MM.1S (cell line): ENCODE data around the gene STRA6.

Source experiments
- EZH2phosphoT487 ChIP-seq: fragments of 300-600 bp; sonication (generic); IDR thresholded peaks from 2 replicates; pipeline ENCODE4 v1.6.1; 2018; ENCODE audit warnings: antibody characterized with exemption, low read length
- TF ChIP-seq, protein P1 (sequence below): fragments of 300-600 bp; sonication (generic); IDR thresholded peaks from 2 replicates; pipeline ENCODE4 v1.5.1; 2016; ENCODE audit warnings: antibody characterized with exemption, low read length, mixed read lengths

DNA sequence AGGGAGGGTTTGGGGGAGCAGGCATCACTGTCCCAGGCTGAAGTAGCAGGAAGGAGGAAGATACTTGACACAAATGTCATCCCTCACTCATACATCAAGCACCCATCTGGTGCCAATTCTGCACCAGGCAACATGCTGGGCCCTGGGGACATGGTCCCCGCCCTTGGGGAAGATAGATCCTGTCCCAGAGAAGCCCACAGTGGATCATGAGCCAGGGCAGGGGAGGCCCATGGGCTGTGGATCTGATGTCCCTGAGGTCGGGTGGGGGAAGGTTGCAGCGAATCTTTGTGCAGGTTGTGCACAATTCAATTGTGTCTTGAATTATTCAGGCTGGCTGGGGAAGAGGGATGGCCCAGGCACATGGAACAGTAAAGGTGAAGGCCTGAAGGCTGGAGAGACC, 27.1 kb upstream of the STRA6 start:
- TF ChIP-seq, protein P1, sequence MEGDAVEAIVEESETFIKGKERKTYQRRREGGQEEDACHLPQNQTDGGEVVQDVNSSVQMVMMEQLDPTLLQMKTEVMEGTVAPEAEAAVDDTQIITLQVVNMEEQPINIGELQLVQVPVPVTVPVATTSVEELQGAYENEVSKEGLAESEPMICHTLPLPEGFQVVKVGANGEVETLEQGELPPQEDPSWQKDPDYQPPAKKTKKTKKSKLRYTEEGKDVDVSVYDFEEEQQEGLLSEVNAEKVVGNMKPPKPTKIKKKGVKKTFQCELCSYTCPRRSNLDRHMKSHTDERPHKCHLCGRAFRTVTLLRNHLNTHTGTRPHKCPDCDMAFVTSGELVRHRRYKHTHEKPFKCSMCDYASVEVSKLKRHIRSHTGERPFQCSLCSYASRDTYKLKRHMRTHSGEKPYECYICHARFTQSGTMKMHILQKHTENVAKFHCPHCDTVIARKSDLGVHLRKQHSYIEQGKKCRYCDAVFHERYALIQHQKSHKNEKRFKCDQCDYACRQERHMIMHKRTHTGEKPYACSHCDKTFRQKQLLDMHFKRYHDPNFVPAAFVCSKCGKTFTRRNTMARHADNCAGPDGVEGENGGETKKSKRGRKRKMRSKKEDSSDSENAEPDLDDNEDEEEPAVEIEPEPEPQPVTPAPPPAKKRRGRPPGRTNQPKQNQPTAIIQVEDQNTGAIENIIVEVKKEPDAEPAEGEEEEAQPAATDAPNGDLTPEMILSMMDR = no peak
- TF ChIP-seq EZH2phosphoT487 = no peak
